Neural cell (in vitro differentiated cells): Measurements from ENCODE around the gene CDO1. TPM values are rescaled to one million over a fixed set of nuclear protein-coding genes. Genes with fewer than 3 reads are reported as not detected.

Experiments used
- H2AFZ ChIP-seq: fragments of 200-600, 300-800 bp; sonication (generic), shearing (Covaris generic); 2 replicates; pipeline ENCODE4 v1.6.0; 2014; ENCODE audit warnings: low read depth, mild to moderate bottlenecking, antibody characterized with exemption, low read length, moderate library complexity
- H3F3A ChIP-seq: fragments of 200-600 bp; shearing (Covaris generic); 2 replicates; pipeline ENCODE4 v1.6.1; 2016; ENCODE audit warnings: mild to moderate bottlenecking, moderate library complexity, mixed read lengths, antibody characterized with exemption, low read length; ENCODE audit not compliant: insufficient read depth, poor library complexity, severe bottlenecking
- H3K27ac ChIP-seq: fragments of 200-600, 300-800 bp; sonication (generic), shearing (Covaris generic); 2 replicates; pipeline ENCODE4 v1.5.1; 2014; ENCODE audit warnings: mild to moderate bottlenecking, low read length, moderate library complexity
- H3K27me3 ChIP-seq: fragments of 300-800, 200-600 bp; sonication (generic), shearing (Covaris generic); 2 replicates; pipeline ENCODE4 v1.6.0; 2014; ENCODE audit warnings: mild to moderate bottlenecking, low read depth, low read length, moderate library complexity; ENCODE audit not compliant: insufficient read depth
- H3K36me3 ChIP-seq: fragments of 300-800, 200-600 bp; sonication (generic), shearing (Covaris generic); 2 replicates; pipeline ENCODE4 v1.5.1; 2014; ENCODE audit warnings: mild to moderate bottlenecking, antibody characterized with exemption, low read length, moderate library complexity; ENCODE audit not compliant: insufficient read depth
- H3K4me2 ChIP-seq: fragments of 300-800, 200-600 bp; sonication (generic), shearing (Covaris generic); 2 replicates; pipeline ENCODE4 v1.6.0; 2014; ENCODE audit warnings: mild to moderate bottlenecking, low read length
- H3K4me3 ChIP-seq: fragments of 300-800, 200-600 bp; sonication (generic), shearing (Covaris generic); 2 replicates; pipeline ENCODE4 v1.5.1; 2014; ENCODE audit warnings: mild to moderate bottlenecking, low read length, moderate library complexity
- H3K79me2 ChIP-seq: fragments of 200-600 bp; shearing (Covaris generic); replicated peaks from 2 replicates; pipeline ENCODE4 v1.6.0; 2014; ENCODE audit warnings: mild to moderate bottlenecking, low read length, moderate library complexity; ENCODE audit not compliant: insufficient read depth
- H3K9ac ChIP-seq: fragments of 300-800, 200-600 bp; sonication (generic), shearing (Covaris generic); 2 replicates; pipeline ENCODE4 v1.6.1; 2016; ENCODE audit warnings: mild to moderate bottlenecking, low read length, mixed read lengths
- H3K9me2 ChIP-seq: fragments of 200-600 bp; shearing (Covaris generic); 2 replicates; pipeline ENCODE4 v1.6.1; 2016; ENCODE audit warnings: mild to moderate bottlenecking, low read length, mixed read lengths; ENCODE audit not compliant: insufficient read depth
- H3K9me3 ChIP-seq: fragments of 200-600, 300-800 bp; sonication (generic), shearing (Covaris generic); 2 replicates; pipeline ENCODE4 v1.6.1; 2016; ENCODE audit warnings: mild to moderate bottlenecking, mixed run types, low read length, moderate library complexity, mixed read lengths
- H4K20me1 ChIP-seq: fragments of 200-600 bp; shearing (Covaris generic); 2 replicates; pipeline ENCODE4 v1.6.1; 2016; ENCODE audit warnings: mild to moderate bottlenecking, mixed run types; ENCODE audit not compliant: insufficient read depth
- EP300 ChIP-seq: fragments of 450-650 bp; conservative IDR thresholded peaks from 2 replicates; pipeline ENCODE4 v1.6.1; 2014; ENCODE audit warnings: antibody characterized with exemption, mild to moderate bottlenecking, moderate library complexity; ENCODE audit not compliant: poor library complexity, severe bottlenecking
- EZH2 ChIP-seq: fragments of 200-600, 300-800 bp; shearing (Covaris generic), sonication (generic); IDR thresholded peaks from 2 replicates; pipeline ENCODE4 v1.6.1; 2014; ENCODE audit warnings: antibody characterized with exemption, low read length, borderline replicate concordance, mild to moderate bottlenecking; ENCODE audit not compliant: insufficient read depth, poor library complexity, severe bottlenecking
- MXI1 ChIP-seq: fragments of 450-650 bp; conservative IDR thresholded peaks from 2 replicates; pipeline ENCODE4 v1.6.1; 2014; ENCODE audit warnings: antibody characterized with exemption, mild to moderate bottlenecking; ENCODE audit not compliant: poor library complexity, severe bottlenecking
- POLR2AphosphoS5 ChIP-seq: IDR thresholded peaks from 2 replicates; pipeline ENCODE4 v1.6.1; 2012
- RAD21 ChIP-seq: fragments of 450-650 bp; conservative IDR thresholded peaks from 2 replicates; pipeline ENCODE4 v1.6.1; 2014; ENCODE audit warnings: antibody characterized with exemption, mild to moderate bottlenecking, moderate library complexity
- SMC3 ChIP-seq: fragments of 450-650 bp; conservative IDR thresholded peaks from 2 replicates; pipeline ENCODE4 v1.6.1; 2014; ENCODE audit warnings: antibody characterized with exemption, mild to moderate bottlenecking, moderate library complexity; ENCODE audit not compliant: poor library complexity
- TAF1 ChIP-seq: IDR thresholded peaks from 2 replicates; pipeline ENCODE4 v1.6.1; 2012; ENCODE audit warnings: low read depth
- polyA plus RNA-seq: library from polyadenylated mRNA; depleted of rRNA; stranded (reverse); fragments of >200 nt; gene quantifications from 2 replicates; pipeline ENCODE4 v1.2.3, GENCODE V29; 2014
- TF ChIP-seq, protein P1 (sequence below): IDR thresholded peaks from 2 replicates; pipeline ENCODE4 v1.6.1; 2012; ENCODE audit warnings: borderline replicate concordance
- TF ChIP-seq, protein P2 (sequence below): fragments of 450-650 bp; IDR thresholded peaks from 2 replicates; pipeline ENCODE4 v1.5.1; 2014; ENCODE audit warnings: antibody characterized with exemption, mild to moderate bottlenecking, moderate library complexity; ENCODE audit not compliant: poor library complexity, severe bottlenecking

The CDO1 gene
- polyA plus RNA-seq, 1 donor from 2014 or later, result 201 TPM

DNA sequence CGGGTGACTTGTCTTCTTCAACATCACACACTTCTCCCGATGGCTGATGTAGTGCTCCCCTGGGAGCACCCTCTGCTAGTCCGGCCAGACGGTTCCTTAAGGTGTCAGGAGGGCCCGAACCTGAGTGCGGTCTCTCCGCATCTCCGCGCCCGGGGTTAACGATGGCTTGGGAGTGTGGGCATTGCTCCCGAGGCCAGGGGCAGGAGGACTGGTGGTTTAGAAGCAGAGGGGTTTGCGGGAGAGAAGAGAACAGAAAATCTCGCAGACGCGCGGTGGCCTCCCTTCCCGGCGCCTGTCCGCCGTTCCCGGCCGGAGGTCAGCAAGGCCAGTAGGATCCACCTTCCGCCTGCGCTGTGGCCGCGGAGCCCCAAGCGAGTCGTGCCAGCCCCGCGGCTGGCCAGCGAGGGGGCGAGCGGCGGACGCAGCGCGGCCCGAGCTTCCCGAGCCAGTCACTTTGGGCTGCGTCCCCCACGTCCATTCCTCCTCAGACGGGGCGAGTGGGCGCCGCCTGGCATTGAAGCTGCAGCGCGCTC is 700 bp downstream of the CDO1 start:
- Histone ChIP-seq H3F3A (no peaks in the 10 kb centered on the region), H3K9me3 (no peaks in the 10 kb centered on the region), H3K4me3 (peak overlapping the region; percentile 84), H2AFZ (peak overlapping the region; percentile 78), H3K27ac (peak overlapping the region; percentile 96), H3K9ac (peak overlapping the region; percentile 89), H3K4me2 (peak overlapping the region; percentile 91), H3K9me2 (no peaks in the 10 kb centered on the region), H3K36me3 (peaks cover 9% of the 10 kb centered on the region), H3K27me3 (no peaks in the 10 kb centered on the region), H4K20me1 (no peaks in the 10 kb centered on the region), H3K79me2 (peaks cover 24% of the 10 kb centered on the region)
- TF ChIP-seq SMC3, result no peak
- TF ChIP-seq, protein P1, sequence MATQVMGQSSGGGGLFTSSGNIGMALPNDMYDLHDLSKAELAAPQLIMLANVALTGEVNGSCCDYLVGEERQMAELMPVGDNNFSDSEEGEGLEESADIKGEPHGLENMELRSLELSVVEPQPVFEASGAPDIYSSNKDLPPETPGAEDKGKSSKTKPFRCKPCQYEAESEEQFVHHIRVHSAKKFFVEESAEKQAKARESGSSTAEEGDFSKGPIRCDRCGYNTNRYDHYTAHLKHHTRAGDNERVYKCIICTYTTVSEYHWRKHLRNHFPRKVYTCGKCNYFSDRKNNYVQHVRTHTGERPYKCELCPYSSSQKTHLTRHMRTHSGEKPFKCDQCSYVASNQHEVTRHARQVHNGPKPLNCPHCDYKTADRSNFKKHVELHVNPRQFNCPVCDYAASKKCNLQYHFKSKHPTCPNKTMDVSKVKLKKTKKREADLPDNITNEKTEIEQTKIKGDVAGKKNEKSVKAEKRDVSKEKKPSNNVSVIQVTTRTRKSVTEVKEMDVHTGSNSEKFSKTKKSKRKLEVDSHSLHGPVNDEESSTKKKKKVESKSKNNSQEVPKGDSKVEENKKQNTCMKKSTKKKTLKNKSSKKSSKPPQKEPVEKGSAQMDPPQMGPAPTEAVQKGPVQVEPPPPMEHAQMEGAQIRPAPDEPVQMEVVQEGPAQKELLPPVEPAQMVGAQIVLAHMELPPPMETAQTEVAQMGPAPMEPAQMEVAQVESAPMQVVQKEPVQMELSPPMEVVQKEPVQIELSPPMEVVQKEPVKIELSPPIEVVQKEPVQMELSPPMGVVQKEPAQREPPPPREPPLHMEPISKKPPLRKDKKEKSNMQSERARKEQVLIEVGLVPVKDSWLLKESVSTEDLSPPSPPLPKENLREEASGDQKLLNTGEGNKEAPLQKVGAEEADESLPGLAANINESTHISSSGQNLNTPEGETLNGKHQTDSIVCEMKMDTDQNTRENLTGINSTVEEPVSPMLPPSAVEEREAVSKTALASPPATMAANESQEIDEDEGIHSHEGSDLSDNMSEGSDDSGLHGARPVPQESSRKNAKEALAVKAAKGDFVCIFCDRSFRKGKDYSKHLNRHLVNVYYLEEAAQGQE, result no peak
- TF ChIP-seq MXI1, result no peak
- no peak for TF ChIP-seq TAF1
- TF ChIP-seq, protein P2, sequence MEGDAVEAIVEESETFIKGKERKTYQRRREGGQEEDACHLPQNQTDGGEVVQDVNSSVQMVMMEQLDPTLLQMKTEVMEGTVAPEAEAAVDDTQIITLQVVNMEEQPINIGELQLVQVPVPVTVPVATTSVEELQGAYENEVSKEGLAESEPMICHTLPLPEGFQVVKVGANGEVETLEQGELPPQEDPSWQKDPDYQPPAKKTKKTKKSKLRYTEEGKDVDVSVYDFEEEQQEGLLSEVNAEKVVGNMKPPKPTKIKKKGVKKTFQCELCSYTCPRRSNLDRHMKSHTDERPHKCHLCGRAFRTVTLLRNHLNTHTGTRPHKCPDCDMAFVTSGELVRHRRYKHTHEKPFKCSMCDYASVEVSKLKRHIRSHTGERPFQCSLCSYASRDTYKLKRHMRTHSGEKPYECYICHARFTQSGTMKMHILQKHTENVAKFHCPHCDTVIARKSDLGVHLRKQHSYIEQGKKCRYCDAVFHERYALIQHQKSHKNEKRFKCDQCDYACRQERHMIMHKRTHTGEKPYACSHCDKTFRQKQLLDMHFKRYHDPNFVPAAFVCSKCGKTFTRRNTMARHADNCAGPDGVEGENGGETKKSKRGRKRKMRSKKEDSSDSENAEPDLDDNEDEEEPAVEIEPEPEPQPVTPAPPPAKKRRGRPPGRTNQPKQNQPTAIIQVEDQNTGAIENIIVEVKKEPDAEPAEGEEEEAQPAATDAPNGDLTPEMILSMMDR, result no peak
- TF ChIP-seq POLR2AphosphoS5, result no peak
- TF ChIP-seq EZH2, result no peak
- TF ChIP-seq RAD21, result no peak
- no peak for TF ChIP-seq EP300

DNA sequence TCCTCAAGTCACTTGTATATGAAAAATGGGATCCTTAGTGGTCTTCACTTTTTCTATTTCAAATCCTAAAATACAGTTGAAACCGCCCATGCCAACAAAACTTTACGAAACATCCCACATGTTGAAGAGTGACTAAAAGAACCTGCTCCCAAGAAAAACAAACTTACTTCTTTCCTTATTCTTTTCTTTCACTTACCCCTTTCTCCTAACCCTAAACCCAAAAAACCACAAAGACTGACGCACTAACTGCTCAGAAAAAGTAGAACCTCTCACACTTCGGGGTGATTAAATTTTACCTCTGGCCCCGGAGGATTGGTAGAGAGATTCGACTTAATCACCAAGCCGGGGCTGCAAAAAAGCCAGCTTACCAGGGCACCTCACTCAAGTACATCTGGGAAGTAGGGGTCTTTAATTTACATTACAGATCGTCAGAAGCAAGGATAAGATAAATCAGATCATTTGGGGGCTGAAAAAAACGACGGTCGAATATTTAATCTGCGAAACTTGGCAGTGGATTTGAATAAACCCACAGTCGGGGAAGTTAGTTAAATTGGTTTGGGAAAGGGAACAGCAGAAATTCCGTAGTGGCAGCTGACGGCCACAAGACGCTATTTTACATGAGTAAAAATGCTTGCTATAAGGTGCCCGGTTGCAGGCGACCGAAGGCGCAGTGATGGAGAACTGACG is 1.3 kb downstream of the CDO1 start:
- peaks cover 24% of the 10 kb centered on the region for H3K79me2 ChIP-seq
- H3K9me3 ChIP-seq, result no peaks in the 10 kb centered on the region
- peak overlapping the region; percentile 96 for H3K27ac ChIP-seq
- H3K27me3 ChIP-seq, result no peaks in the 10 kb centered on the region
- TF ChIP-seq POLR2AphosphoS5, result no peak
- TF ChIP-seq, protein P2, result peak; percentile 35
- peak overlapping the region; percentile 91 for H3K4me2 ChIP-seq
- no peaks in the 10 kb centered on the region for H4K20me1 ChIP-seq
- no peaks in the 10 kb centered on the region for H3K9me2 ChIP-seq
- H3F3A ChIP-seq, result no peaks in the 10 kb centered on the region
- H3K9ac ChIP-seq, result peak overlapping the region; percentile 89
- peak overlapping the region; percentile 84 for H3K4me3 ChIP-seq
- H3K36me3 ChIP-seq, result peaks cover 9% of the 10 kb centered on the region
- H2AFZ ChIP-seq, result no peak overlapping the region
